GM18861 (cell line): ENCODE results near the gene GPR18.

Experiments
- ATAC-seq: cut with Tn5 transposase; IDR thresholded peaks from one replicate; pipeline ENCODE4 v1.9.1; 2021; ENCODE audit not compliant: unreplicated experiment

GPR18 gene

GRCh38 chr13:99293178-99293577, 35.0 kb upstream of the GPR18 start:
- ATAC-seq: no peak

- ATAC-seq: no peak
These were observed 32.7 kb upstream of the GPR18 start for GRCh38 chr13:99290894-99291293.

- ATAC-seq: no peak
These were observed 31.6 kb upstream of the GPR18 start for GRCh38 chr13:99289674-99290337.

- ATAC-seq: no peak
These were observed 31.1 kb upstream of the GPR18 start for GRCh38 chr13:99289271-99289670.

- peak; percentile 86 for ATAC-seq
These were observed 29.9 kb upstream of the GPR18 start for GRCh38 chr13:99288089-99288488.

GRCh38 chr13:99287551-99287950, 29.4 kb upstream of the GPR18 start:
- peak; percentile 1 for ATAC-seq

- no peak for ATAC-seq
These were observed 27.4 kb upstream of the GPR18 start for GRCh38 chr13:99285432-99286182.

- peak; percentile 62 for ATAC-seq
These were observed 24.4 kb upstream of the GPR18 start for GRCh38 chr13:99282264-99283231.

GRCh38 chr13:99281811-99282263, 23.7 kb upstream of the GPR18 start:
- peak; percentile 59 for ATAC-seq

- no peak for ATAC-seq
These were observed 22.0 kb upstream of the GPR18 start for GRCh38 chr13:99280166-99280565.

GRCh38 chr13:99279637-99280036, 21.5 kb upstream of the GPR18 start:
- ATAC-seq: no peak

GRCh38 chr13:99278843-99279242, 20.7 kb upstream of the GPR18 start:
- no peak for ATAC-seq

GRCh38 chr13:99278200-99278599, 20.0 kb upstream of the GPR18 start:
- no peak for ATAC-seq

GRCh38 chr13:99277629-99278028, 19.4 kb upstream of the GPR18 start:
- ATAC-seq: no peak

- no peak for ATAC-seq
These were observed 18.5 kb upstream of the GPR18 start for GRCh38 chr13:99276706-99277105.

GRCh38 chr13:99275093-99275469, 16.9 kb upstream of the GPR18 start:
- no peak for ATAC-seq

- ATAC-seq: no peak
These were observed 14.9 kb upstream of the GPR18 start for GRCh38 chr13:99273128-99273527.

- no peak for ATAC-seq
These were observed 14.3 kb upstream of the GPR18 start for GRCh38 chr13:99272481-99272880.

- ATAC-seq: no peak
These were observed 13.1 kb upstream of the GPR18 start for GRCh38 chr13:99271249-99271648.

GRCh38 chr13:99270518-99270917, 12.3 kb upstream of the GPR18 start:
- ATAC-seq: no peak

- peak; percentile 67 for ATAC-seq
These were observed 11.6 kb upstream of the GPR18 start for GRCh38 chr13:99269627-99270241.
